ENCODE data around the gene ZNF316. TPM values are rescaled to one million over a fixed set of nuclear protein-coding genes. Genes with fewer than 3 reads are reported as not detected.

The ZNF316 gene
- total and polyA plus RNA-seq, 8 donors = 12.4 to 52.6 (median 17.0) TPM

GRCh38 chr7:6644728-6645127, 7.6 kb downstream of the ZNF316 start:
- no peak for TF ChIP-seq CTCF (IDR thresholded peaks at IDR 0.05)
- Histone ChIP-seq H3K27ac (no peak overlapping the region), H3K27me3 (no peaks in the 10 kb centered on the region), H3K9me3 (no peaks in the 10 kb centered on the region), H3K4me1 (no peaks in the 10 kb centered on the region), H3K36me3 (peaks cover 0 to 28% (median 11%) of the 10 kb centered on the region in 3 donors), H3K4me3 (no peak overlapping the region)
- intact Hi-C loops (cut with DNase I) = no loop called here
- WGBS, 2 donors = 94 to 95% methylated on average over 10 of the region's 10 CpGs
- FAIRE-seq (no peak), DNase-seq (no peak), ATAC-seq (no peak)

GRCh38 chr7:6646465-6646864, 9.3 kb downstream of the ZNF316 start:
- Histone ChIP-seq H3K27ac (no peak overlapping the region), H3K4me3 (no peak overlapping the region), H3K36me3 (peaks cover 0 to 28% (median 11%) of the 10 kb centered on the region in 3 donors), H3K27me3 (no peaks in the 10 kb centered on the region), H3K4me1 (no peaks in the 10 kb centered on the region), H3K9me3 (no peaks in the 10 kb centered on the region)
- ATAC-seq (no peak), FAIRE-seq (no peak), DNase-seq (no peak)
- no peak for TF ChIP-seq CTCF (IDR thresholded peaks at IDR 0.05)
- intact Hi-C loops (cut with DNase I) = no loop called here
- 83 to 85% methylated on average over 7 to 8 of the region's 8 CpGs for WGBS, 2 donors

GRCh38 chr7:6647080-6647479, 10.0 kb downstream of the ZNF316 start:
- peak in 1 of 4 donors; percentile 22 for ATAC-seq
- Histone ChIP-seq H3K27me3 (no peaks in the 10 kb centered on the region), H3K4me3 (no peak overlapping the region), H3K36me3 (peaks cover 0 to 31% (median 14%) of the 10 kb centered on the region in 3 donors), H3K9me3 (no peaks in the 10 kb centered on the region), H3K4me1 (no peaks in the 10 kb centered on the region), H3K27ac (no peak overlapping the region)
- WGBS, 2 donors = 73 to 78% methylated on average over 8 of the region's 8 CpGs
- no peak for FAIRE-seq
- intact Hi-C loops (cut with DNase I) = no loop called here
- no peak for TF ChIP-seq CTCF (IDR thresholded peaks at IDR 0.05)
- no peak for DNase-seq

GRCh38 chr7:6647541-6647940, 10.4 kb downstream of the ZNF316 start:
- H3K27me3 ChIP-seq = no peaks in the 10 kb centered on the region
- no peak overlapping the region for H3K4me3 ChIP-seq
- ATAC-seq (no peak), DNase-seq (no peak), FAIRE-seq (no peak)
- no peak overlapping the region for H3K27ac ChIP-seq
- no peak for TF ChIP-seq CTCF (IDR thresholded peaks at IDR 0.05)
- intact Hi-C loops (cut with DNase I) = no loop called here
- WGBS, 2 donors = 91 to 93% methylated on average over 14 of the region's 14 CpGs
- peaks cover 0 to 34% (median 19%) of the 10 kb centered on the region in 3 donors for H3K36me3 ChIP-seq
- no peaks in the 10 kb centered on the region for H3K4me1 ChIP-seq
- H3K9me3 ChIP-seq = no peaks in the 10 kb centered on the region

- no peaks in the 10 kb centered on the region for H3K4me1 ChIP-seq
- FAIRE-seq (no peak), DNase-seq (no peak), ATAC-seq (no peak)
- intact Hi-C loops (cut with DNase I) = no loop called here
- no peaks in the 10 kb centered on the region for H3K27me3 ChIP-seq
- H3K27ac ChIP-seq = no peak overlapping the region
- H3K4me3 ChIP-seq = no peak overlapping the region
- peaks cover 0 to 34% (median 20%) of the 10 kb centered on the region in 3 donors for H3K36me3 ChIP-seq
- 92 to 93% methylated on average over 17 of the region's 17 CpGs for WGBS, 2 donors
- TF ChIP-seq CTCF (IDR thresholded peaks at IDR 0.05) = no peak
- H3K9me3 ChIP-seq = no peaks in the 10 kb centered on the region
Measured at GRCh38 chr7:6648066-6648814, 11.1 kb downstream of the ZNF316 start.

Measured in pancreas (tissue), 10 donors.